Testis (tissue), 3 donors: ENCODE data around the gene PRM2. TPM values are rescaled to one million over a fixed set of nuclear protein-coding genes. Genes with fewer than 3 reads are reported as not detected.

Source experiments
- DNase-seq: peaks from one replicate; pipeline ENCODE4 v3.0.0-alpha.2; 2019
- H3K27ac ChIP-seq, 2 donors: fragments of 200-600 bp; sonication (generic); one replicate each; pipeline ENCODE4 v1.5.1; 2019
- H3K27me3 ChIP-seq: fragments of 200-600 bp; sonication (generic); one replicate; pipeline ENCODE4 v1.5.1; 2019
- H3K36me3 ChIP-seq: fragments of 200-600 bp; sonication (generic); one replicate; pipeline ENCODE4 v1.5.1; 2017; ENCODE audit warnings: low read depth; ENCODE audit errors: missing control alignments
- H3K4me1 ChIP-seq: fragments of 200-600 bp; sonication (generic); one replicate; pipeline ENCODE4 v1.5.1; 2019
- H3K4me3 ChIP-seq, 2 donors: fragments of 200-600 bp; sonication (generic); one replicate each; pipeline ENCODE4 v1.5.1; 2017 to 2019
- H3K9me3 ChIP-seq: fragments of 200-600 bp; sonication (generic); one replicate; pipeline ENCODE4 v1.5.1; 2017
- POLR2A ChIP-seq: fragments of 450-650 bp; IDR thresholded peaks from one replicate; pipeline ENCODE4 v1.6.1; 2017; ENCODE audit warnings: antibody characterized with exemption, mild to moderate bottlenecking, moderate library complexity
- WGBS, 2 donors: methylation state at CpG; one replicate each; pipeline ENCODE4 v1.1.5; 2018; 5-methylcytosine and 5-hydroxymethylcytosine counted together
- intact Hi-C: fragments of 100-400 bp; cut with DNase I; formaldehyde crosslinking; loops from one replicate; pipeline ENCODE4 v1.15.1; 2023; ENCODE audit warnings: low total_unique reads
- polyA plus RNA-seq: library from polyadenylated mRNA; stranded (reverse); fragments of 350-450 nt; fragmentation: Illumina TruSeq; extraction: RNeasy Lipid Tissue Mini Kit (QIAGEN cat#74804); gene quantifications from one replicate; pipeline ENCODE4 v1.2.3, GENCODE V29; 2014; ENCODE audit warnings: low read depth, low replicate concordance; ENCODE audit not compliant: insufficient read depth
- total RNA-seq, 2 donors: library from RNA; depleted of rRNA; stranded (reverse); fragments of >200 nt; gene quantifications; one replicate each; pipeline ENCODE4 v1.2.3, GENCODE V29; 2016
- TF ChIP-seq, protein P1 (sequence below), 3 experiments: fragments of 450-650 bp in 2 of 3; fragments of 200-600 bp in 1 of 3; sonication (generic) in 1 of 3; IDR thresholded peaks; one replicate each; pipeline ENCODE4 v1.5.1; 2016 to 2019; ENCODE audit warnings: antibody characterized with exemption in 3 of 3, mild to moderate bottlenecking in 2 of 3, moderate library complexity in 1 of 3

Gene PRM2
- total and polyA plus RNA-seq, 3 donors from 2014 or later: 3,179 to 16,461 (median 12,441) TPM

DNA sequence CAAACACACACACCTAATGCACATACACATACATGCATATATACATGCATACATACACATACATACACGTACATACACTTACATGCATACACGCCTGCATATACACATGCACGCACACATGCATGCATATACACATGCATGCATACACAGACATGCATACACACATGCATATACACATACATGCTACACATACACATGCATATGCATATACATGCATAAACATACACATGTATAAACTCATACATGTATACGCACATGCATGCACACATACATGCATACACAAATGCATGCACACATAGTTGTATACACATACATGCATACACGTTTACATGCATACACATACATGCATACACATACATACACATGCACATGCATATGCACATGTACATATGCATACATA is 45.4 kb upstream of the PRM2 start:
- Histone ChIP-seq H3K4me3 (no peak overlapping the region), H3K36me3 (no peaks in the 10 kb centered on the region), H3K27me3 (no peaks in the 10 kb centered on the region), H3K27ac (no peak overlapping the region), H3K9me3 (no peaks in the 10 kb centered on the region), H3K4me1 (no peaks in the 10 kb centered on the region)
- TF ChIP-seq POLR2A: no peak
- TF ChIP-seq, protein P1, sequence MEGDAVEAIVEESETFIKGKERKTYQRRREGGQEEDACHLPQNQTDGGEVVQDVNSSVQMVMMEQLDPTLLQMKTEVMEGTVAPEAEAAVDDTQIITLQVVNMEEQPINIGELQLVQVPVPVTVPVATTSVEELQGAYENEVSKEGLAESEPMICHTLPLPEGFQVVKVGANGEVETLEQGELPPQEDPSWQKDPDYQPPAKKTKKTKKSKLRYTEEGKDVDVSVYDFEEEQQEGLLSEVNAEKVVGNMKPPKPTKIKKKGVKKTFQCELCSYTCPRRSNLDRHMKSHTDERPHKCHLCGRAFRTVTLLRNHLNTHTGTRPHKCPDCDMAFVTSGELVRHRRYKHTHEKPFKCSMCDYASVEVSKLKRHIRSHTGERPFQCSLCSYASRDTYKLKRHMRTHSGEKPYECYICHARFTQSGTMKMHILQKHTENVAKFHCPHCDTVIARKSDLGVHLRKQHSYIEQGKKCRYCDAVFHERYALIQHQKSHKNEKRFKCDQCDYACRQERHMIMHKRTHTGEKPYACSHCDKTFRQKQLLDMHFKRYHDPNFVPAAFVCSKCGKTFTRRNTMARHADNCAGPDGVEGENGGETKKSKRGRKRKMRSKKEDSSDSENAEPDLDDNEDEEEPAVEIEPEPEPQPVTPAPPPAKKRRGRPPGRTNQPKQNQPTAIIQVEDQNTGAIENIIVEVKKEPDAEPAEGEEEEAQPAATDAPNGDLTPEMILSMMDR (IDR thresholded peaks at IDR 0.05): no peak
- 65 to 69% methylated on average over 5 of the region's 5 CpGs for WGBS, 2 donors
- no peak for DNase-seq
- intact Hi-C loops: no loop called here

DNA sequence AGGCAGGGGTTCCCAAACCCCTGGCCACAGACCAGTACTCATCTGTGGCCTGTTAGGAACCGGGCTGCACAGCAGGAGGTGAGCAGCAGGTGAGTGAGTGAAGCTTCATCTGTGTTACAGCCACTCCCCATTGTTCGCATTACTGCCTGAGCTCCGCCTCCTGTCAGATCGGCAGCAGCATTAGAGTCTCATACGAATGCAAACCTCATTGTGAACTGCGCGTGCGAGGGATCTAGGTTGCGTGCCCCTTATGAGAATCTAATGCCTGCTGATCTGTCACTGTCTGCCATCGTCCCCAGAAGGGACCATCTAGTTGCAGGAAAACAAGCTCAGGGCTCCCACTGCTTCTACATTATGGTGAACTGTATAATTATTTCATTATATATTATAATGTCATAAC is 43.9 kb upstream of the PRM2 start:
- no peaks in the 10 kb centered on the region for H3K9me3 ChIP-seq
- no peak for TF ChIP-seq POLR2A
- TF ChIP-seq, protein P1 (IDR thresholded peaks at IDR 0.05): no peak
- no peaks in the 10 kb centered on the region for H3K36me3 ChIP-seq
- intact Hi-C loops: no loop called here
- no peak overlapping the region for H3K4me3 ChIP-seq
- WGBS, 2 donors: 73 to 86% methylated on average over 4 to 10 of the region's 10 CpGs
- no peaks in the 10 kb centered on the region for H3K4me1 ChIP-seq
- H3K27ac ChIP-seq: no peak overlapping the region
- H3K27me3 ChIP-seq: no peaks in the 10 kb centered on the region
- DNase-seq: no peak

DNA sequence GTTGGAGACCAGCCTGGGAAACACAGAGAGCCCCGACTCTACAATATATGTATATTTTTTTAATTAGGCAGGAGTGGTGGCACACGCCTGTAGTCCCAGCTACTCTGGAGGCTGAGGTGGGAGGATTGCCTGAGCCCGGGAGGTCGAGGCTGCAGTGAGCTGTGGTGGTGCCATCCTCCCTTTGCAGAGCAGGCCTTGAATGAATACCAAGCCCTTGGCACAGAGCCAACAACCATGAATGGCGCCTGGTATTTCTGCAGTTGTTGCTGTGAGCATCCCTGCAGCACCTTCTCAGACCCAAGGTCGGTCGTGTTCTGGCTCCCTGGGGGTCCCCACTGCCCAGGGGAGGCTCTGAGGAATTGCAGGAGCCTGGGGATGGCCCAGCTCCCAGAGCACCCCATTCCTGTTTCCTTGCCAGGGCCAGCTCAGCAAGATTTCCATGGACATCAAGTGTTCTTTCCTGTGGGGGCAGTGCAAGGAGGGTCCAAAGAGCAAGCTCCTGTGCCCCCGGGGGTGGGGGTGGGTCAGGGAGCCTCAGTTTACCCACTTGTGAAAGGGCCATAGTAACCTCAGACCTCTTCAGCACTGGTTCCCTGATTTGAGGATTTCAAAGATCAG is 43.4 kb upstream of the PRM2 start:
- no peaks in the 10 kb centered on the region for H3K9me3 ChIP-seq
- no peak overlapping the region for H3K4me3 ChIP-seq
- 61 to 84% methylated on average over 5 to 8 of the region's 8 CpGs for WGBS, 2 donors
- no peak for DNase-seq
- no peak overlapping the region for H3K27ac ChIP-seq
- intact Hi-C loops: no loop called here
- TF ChIP-seq POLR2A: no peak
- TF ChIP-seq, protein P1 (IDR thresholded peaks at IDR 0.05): no peak
- no peaks in the 10 kb centered on the region for H3K27me3 ChIP-seq
- H3K36me3 ChIP-seq: no peaks in the 10 kb centered on the region
- no peaks in the 10 kb centered on the region for H3K4me1 ChIP-seq

DNA sequence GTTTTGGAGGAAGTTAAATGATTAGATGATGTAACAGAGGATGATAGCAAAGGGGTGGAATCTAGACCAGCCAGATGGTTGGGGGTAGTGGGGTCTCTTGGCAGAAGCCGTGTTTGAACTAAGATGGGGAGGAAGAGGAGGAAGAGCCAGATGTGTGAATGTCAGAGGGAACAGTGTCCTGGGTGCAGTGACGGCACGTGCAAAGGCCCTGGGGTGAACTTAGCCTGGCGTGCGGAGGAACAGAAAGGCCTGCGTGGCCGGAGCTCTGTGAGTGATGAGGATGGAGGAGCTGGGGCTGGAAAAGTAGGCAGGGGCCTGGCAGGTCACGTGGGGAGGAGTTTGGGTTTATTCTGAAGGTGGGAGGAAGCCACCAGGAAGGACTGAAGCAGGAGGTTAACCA is 42.5 kb upstream of the PRM2 start:
- Histone ChIP-seq H3K4me3 (no peak overlapping the region), H3K4me1 (no peaks in the 10 kb centered on the region), H3K27me3 (no peaks in the 10 kb centered on the region), H3K36me3 (no peaks in the 10 kb centered on the region), H3K9me3 (no peaks in the 10 kb centered on the region), H3K27ac (no peak overlapping the region)
- WGBS, 2 donors: 91 to 97% methylated on average over 8 of the region's 8 CpGs
- TF ChIP-seq, protein P1 (IDR thresholded peaks at IDR 0.05): no peak
- TF ChIP-seq POLR2A: no peak
- no peak for DNase-seq
- intact Hi-C loops: no loop called here
